HG02623 (cell line): Measurements from ENCODE around the gene GALR3.
"Not testable (repeated sequence)": the region's sequence is repeated elsewhere in the genome, so short reads cannot be mapped to it uniquely, and the experiment has no call there.

ENCODE experiments used
- ATAC-seq: cut with Tn5 transposase; IDR thresholded peaks from one replicate; pipeline ENCODE4 v1.9.1; 2021; ENCODE audit warnings: moderate library complexity; ENCODE audit not compliant: unreplicated experiment

GALR3 gene, protein sequence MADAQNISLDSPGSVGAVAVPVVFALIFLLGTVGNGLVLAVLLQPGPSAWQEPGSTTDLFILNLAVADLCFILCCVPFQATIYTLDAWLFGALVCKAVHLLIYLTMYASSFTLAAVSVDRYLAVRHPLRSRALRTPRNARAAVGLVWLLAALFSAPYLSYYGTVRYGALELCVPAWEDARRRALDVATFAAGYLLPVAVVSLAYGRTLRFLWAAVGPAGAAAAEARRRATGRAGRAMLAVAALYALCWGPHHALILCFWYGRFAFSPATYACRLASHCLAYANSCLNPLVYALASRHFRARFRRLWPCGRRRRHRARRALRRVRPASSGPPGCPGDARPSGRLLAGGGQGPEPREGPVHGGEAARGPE

DNA sequence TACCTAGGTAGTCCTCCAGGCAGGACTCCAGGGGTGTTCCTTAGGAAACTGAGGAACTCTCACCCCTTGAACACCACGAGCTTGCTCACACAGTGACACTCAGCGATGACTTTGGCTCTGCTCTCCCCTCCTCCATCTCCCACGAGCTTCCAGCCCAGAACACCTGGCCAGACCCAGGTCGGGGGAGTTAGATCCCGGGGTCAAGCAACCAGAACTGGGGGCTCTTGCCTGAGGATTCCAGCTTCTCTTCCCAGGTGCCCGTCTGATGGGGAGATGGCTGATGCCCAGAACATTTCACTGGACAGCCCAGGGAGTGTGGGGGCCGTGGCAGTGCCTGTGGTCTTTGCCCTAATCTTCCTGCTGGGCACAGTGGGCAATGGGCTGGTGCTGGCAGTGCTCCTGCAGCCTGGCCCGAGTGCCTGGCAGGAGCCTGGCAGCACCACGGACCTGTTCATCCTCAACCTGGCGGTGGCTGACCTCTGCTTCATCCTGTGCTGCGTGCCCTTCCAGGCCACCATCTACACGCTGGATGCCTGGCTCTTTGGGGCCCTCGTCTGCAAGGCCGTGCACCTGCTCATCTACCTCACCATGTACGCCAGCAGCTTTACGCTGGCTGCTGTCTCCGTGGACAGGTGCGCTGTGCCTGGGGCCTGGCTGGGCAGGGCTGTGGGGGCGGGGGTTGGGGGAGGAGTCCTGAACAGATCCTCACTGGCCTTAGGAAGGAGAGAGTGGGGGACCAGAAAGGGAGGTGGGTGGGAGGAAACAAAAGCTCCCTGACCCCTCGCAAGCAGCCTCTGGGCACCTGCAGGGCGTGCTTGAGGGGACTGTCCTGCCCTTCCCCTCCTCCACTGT is at the start of gene GALR3:
Gene GALR3 (plus strand): TSS at position 249 of the 852 bp plus-strand sequence. CDS start 25 bp downstream, at position 274.
- ATAC-seq = no peak

DNA sequence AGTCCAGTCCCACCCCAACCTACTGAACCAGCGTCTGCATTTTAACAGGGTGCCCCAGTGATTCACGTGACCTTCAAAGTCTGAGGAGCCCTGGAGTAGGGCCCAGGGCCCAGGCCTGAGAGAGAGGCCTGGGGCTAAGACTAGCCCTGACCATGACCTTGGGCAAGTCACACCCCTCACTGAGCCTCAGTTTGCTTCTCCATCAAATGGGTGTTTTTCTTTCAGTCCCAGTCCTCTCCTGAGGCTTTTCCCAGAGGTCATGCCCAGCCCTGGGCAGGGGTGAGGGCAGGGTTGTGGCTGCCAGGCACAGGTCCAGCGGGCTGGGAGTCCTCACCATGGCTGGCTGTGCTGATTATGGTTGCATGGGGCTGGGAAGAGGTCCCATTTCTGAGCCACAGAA is 48.5 kb upstream of the GALR3 start:
- ATAC-seq = no peak

DNA sequence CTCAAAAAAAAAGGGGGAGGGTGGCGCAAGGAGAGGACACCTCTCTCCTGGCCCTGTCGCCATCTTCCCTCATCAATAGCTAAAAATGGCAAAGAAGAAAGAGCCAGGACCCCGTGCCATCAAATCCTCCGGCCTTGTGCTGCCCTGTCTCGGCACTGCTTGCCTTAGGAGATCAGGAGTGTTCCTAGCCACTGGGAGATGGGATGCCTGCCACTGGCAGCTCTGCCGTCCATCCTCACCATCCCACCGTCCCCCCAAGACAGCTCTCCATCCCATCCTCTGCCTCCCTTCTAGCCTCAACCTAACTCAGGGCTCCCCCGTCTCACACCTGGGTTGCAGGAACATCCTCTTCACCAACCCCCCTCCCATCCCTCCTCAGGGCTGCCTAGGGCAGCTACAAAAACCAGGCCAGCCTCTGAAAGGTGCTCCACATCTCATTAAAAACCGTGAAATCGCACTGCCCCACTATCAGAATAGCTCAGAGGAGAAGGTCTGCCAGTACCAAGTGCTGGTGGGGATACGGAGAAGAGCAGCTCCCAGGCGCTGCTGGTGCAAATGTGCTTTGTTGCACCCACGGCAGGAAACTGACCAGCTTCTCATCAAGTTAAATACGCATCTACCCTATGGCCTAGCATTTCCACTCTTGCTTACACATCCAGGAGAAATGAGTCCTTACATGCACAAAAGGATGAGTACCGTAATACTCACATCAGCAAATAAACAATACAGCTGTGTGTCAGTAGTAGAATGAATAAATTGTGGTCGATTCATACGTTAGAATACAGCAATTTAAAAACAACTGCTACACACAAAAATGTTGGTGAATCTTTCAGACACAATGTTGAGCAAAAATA is 47.2 kb upstream of the GALR3 start:
- ATAC-seq = no peak

DNA sequence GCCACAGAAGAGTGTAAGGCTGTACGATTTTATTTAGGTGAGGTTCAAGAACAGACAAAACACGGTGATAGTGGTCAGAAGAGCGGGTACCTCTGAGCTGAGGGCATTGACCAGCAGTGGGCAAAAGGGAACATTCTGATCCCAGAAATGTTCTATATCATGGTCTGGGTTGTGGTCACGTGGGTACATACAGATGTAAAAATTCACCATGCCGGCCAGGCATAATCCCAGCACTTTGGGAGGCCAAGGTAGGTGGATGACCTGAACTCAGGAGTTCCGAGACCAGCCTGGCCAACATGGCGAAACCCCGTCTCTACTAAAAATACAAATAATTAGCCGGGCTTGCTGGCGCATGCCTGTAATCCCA is 46.6 kb upstream of the GALR3 start:
- no peak for ATAC-seq

DNA sequence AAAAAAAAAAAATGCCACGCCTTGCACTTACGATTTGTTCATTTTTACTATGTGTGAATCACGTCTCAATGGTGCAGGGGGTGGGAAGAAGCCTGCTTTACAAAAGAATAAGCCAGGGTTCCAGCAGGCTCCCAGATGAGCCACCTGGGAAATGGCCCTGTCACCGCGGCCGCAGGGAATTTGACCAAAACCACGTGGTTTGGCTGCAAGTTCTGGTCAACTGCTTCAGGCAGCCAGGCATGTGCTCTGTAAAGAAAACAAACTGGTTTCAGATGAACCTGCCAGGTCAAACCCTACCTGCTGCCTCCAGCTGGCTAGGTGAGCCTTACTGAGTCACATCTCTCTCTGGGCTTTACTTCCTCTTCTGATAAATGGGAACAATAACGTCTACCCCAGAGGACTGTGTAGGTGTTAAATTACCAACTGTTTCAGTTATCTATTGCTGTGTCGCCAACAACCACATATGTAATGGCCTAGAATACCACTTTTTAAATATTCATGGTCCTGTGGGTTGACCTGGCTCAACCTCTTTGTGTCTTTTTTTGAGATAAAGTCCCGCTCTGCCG is 46.0 kb upstream of the GALR3 start:
- no peak for ATAC-seq

DNA sequence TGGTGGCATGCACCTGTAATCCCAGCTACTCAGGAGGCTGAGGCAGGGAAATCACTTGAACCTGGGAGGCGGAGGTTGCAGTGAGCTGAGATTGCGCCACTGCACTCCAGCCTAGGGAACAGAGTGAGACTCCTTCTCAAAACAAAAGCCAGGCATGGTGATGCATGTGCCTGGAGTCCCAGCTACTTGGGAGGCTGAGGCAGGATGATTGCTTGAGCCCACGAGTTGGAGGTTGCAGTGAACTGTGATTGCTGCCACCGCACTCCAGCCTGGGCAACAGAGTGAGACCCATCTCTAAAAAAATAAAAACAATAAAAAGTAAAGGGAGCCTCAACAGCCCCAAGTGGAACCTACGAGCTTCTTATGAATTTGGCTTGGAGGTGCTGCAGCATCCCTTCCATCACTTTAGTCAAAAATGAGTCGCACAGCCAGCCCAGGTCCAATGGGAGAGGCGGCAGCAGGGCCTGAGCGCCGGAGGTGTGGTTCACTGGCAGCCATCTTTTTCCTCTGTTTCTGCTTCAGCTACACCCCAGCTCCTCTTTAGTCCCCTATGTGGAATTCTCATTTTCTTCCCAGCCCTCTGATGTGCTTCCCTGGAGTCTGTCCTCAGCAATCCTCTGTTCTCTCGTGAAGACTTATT is 44.7 kb upstream of the GALR3 start:
- no peak for ATAC-seq

DNA sequence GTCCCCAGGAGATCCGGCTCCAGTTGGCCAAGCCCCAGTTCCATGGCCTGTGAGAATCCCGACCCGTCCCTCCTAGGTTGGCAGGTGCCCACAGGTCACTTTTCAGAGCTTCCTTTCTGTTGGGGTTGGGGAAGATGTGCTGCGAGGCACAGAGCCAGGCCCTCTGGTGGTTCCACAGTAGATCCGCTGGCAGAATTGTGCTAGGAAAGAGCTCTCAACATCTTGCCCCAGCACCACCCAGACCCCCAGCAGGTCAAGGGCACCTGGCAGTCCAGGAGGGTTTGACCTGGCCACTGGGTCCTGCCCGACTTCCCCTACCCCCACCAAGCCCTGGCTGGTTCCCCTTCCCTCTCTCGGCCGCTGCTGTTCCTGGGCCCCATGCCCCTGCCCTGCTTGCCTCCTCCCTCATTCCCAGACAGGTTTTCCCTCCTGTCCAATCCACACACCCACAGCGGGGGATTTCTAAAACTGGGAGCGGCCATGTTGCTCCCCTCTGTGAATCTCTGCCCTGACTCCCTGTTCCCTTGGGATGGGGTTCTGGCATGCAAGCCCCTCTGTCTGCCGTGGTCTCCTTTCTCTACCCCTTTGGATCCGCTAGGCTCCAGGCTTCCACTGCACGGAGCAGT is 41.6 kb upstream of the GALR3 start:
- ATAC-seq = no peak

DNA sequence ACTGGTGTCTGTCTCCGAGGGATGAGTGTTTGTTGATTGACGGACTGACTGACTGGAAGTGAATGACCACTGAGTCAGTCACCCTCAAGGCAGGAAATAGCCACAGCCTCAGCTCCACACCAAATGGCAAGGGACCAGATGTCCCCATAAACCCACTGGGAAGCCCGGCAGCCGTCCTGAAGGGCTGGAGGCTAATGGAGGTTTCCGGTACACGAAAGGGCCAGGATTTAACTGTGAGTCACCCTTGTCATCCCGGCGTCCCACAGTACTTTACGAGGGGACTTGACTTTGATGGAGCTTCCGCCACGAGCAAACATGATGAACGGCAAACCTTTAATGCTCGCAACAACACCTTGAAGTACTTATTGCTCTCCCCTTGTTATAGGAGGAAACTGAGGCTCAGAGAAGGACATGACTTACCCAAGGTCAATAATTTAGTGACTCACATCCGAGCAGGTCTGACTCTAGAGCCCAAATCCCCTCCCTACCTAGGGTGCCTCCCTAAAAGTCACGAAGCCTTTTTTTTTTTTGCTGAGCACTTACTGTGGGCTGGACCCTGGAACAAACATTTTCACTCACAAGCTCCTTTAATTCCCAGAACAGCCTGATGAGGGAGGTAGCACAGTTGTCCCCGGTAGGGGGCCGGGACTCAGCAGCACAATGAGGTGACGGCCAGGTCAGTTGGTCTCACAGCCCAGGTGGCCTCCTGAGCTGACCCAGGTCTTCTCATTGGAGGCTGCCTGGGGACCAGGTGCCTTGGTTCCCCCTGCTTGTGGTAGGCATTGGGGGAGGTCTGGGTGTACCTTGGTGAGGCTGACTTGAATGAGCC is 40.6 kb upstream of the GALR3 start:
- ATAC-seq = no peak

DNA sequence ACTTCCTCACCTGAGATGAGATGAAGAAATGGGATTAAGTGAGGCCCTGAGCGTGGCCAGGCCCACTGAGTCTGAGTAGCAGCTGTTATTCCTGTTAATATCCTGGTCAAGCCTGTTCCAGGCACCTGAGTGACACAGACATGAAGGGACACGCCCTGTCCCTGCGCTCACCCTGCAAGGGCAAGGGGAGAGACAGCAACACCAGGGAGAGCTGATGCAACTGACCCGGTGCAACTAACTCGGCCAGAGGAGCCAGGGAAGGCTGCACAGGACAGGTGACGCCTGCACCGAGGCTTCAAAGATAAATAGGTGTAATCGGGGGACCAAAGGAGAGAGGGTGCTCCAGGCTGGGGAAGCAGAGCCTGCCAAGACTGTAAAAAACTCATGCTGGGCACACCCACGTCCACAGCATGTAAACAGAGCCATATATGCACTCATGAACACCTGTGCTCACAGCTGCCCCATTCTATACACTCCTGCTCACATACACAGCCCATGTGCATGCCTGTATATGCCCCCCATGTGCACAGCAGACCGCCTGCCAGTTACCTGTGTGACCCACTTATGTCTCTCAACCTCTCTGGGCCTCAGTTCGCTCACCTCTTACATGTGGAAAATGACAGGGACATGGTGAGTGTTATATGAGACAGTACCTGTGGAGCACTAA is 38.2 kb upstream of the GALR3 start:
- no peak for ATAC-seq

DNA sequence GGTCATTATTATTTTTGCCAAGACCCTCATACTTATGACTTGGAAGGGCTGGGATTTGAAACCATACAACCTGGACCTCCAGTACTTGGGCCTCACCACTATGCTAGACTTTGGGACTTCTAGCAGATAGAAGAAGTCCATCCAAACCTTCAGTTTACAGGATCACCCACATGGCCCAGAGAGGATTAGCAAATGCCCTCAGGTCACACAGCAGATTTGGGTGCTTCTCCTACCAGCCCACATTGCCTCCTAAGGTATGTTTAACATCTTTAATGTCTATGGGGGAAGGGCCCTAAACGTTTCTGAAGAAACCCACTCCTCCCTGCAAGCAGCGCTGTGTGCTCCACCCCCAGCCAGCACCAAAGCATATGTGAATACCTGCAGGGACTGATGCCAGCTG is 32.9 kb upstream of the GALR3 start:
- ATAC-seq = no peak

DNA sequence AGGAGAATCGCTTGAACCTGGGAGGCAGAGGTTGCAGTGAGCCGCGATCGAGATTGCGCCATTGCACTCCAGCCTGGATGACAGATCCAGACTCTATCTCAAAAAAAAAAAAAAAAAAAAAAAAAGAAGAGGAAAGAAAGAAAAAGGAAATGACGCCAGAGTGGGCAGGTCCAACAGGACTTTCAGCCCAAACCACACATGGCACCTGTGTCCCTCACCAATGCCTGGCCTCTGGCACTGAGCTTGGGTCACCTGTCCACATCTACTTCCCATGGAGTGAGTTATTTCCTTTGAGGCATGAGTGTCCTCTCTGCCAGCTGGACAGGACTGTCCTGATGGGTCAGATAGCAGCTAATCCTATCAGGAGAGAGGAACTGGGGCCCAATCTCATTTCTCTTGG is 30.7 kb upstream of the GALR3 start:
- no peak for ATAC-seq

DNA sequence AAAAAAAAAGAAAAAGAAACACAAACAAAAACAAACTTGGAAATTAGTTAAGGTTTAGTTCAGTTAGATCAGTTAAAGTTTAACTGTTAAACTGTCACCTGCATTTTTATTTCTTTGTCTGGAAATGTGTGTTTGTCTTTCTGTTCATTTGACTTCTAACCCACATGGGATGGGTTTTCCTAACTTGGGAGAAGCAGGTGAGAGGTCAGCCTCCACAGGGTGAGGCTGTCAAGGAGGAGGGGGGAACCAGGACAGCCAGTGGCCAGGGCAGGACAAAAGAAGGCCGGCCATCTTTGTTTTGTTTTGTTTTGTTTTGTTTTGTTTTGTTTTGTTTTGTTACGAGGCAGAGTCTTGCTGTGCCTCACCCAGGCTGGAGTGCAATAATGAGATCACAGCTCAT is 28.8 kb upstream of the GALR3 start:
- no peak for ATAC-seq

DNA sequence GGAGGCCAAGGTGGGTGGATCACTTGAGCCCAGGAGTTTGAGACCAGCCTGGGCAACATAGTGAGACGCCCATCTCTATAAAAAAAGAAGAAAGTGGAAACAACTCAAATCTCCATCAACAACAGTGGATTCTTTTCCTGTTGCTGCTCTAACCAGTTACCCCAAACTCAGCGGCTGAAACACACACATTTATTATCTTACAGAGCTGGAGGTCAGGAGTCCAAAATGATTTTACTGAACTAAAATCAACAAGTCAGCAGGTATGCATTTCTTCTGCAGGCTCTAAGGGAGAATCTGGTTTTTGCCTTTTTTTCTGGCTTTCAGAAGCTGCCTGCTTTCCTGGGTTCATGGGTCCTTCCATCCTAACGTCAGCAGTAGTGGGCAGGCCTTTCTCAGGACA is 27.1 kb upstream of the GALR3 start:
- ATAC-seq = no peak

DNA sequence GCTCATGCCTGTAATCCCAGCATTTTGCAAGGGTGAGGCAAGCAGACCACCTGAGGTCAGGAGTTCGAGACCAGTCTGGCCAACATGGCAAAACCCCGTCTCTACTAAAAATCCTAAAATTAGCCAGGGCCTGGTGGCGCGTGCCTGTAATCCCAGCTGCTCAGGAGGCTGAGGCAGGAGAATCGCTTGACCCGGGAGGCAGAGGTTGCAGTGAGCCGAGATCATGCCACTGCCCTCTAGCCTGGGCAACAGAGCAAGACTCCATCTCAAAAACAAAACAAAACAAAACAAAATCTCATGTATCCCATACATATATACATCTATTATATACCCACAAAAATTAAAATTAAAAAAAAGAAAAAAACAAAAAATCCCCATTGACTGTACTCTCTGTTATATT is 25.9 kb upstream of the GALR3 start:
- ATAC-seq = not testable (repeated sequence)

DNA sequence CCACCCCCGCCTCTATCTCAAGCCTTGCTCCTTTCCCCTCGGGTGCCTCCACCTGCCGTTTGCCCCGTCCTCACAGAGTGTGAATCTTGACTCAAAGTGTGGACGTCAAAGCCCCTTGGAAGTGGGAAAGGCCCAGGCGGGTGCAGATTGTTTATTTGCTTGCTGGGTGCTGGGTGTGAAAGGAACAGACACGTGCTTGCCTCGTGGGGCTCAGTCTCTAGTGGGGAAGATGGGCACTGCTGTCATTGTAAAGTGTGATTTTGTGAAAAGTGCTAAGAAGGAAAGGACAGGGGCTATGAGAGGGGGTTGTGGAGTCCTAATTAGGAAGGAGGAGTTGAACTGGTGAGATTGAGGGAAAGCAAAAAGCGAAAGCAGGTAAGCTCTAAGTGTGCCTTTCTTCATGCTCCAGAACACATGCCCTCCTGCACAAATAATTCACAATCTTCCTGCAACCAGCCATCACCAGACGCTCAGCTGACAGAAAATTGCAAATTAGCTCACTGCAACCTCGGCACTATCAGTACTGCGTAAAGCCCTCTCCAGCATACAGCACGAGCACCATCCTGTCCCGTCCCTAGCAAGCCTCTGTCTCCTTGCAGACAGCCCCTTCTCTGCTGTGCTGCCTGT is 25.2 kb upstream of the GALR3 start:
- no peak for ATAC-seq

DNA sequence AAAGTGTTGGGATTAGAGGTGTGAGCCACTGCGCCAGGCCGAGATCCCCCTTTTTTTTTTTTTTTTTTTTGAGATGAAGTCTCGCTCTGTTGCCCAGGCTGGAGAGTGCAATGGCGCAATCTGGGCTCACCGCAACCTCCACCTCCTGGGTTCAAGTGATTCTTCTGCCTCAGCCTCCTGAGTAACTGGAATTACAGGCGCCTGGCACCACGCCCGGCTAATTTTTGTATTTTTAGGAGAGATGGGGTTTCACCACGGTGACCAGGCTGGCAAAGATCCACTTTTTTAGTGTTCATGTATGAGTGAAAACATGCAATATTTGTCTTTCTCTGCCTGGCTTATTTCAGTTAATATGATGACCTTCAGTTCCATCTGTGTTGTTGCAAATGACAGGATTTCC is 23.2 kb upstream of the GALR3 start:
- ATAC-seq = not testable (repeated sequence)

DNA sequence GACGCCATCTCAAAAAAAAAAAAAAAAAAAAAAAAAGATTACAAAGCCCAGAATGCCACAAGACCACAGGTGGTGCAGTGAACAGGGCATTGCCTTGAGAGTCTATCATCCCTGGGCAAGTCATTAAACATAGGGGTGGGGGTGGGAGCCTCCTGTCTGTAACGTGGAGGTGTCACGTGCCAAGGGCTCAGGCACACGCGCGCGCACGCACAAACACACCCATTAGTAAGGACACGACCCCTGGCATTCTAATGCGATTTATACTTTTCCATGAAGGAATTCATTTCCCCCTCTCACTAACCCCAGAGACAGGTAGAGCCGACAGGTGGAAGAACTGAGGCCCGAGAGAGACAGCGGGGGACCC is 21.3 kb upstream of the GALR3 start:
- no peak for ATAC-seq
